ENCODE measurements around the gene IGF2BP3. TPM values are rescaled to one million over a fixed set of nuclear protein-coding genes. Genes with fewer than 3 reads are reported as not detected.

The IGF2BP3 gene
- total RNA-seq, 1 experiment from 2014 or later, result 75.3 TPM

- intact Hi-C loops (cut with micrococcal nuclease; ENCODE audit: unreplicated experiment), result no loop called here
- TF ChIP-seq EZH2 (IDR thresholded peaks at IDR 0.05; ENCODE audit: borderline replicate concordance, low read depth, low read length, poor library complexity, severe bottlenecking) (no peak), CTCF (conservative IDR thresholded peaks at IDR 0.05; ENCODE audit: low read depth, low read length) (no peak)
- peak; percentile 48 for DNase-seq (ENCODE audit: low spot score)
- Histone ChIP-seq H3K36me3 (ENCODE audit: insufficient read depth, low read length, poor library complexity, severe bottlenecking) (peaks cover 41% of the 10 kb centered on the region), H3K27me3 (replicated peaks; ENCODE audit: insufficient read depth, low read depth, low read length, poor library complexity) (no peaks in the 10 kb centered on the region), H3K4me1 (ENCODE audit: insufficient read depth, low read length, poor library complexity, severe bottlenecking) (peaks cover 46% of the 10 kb centered on the region), H3K27ac (ENCODE audit: low read depth, low read length, poor library complexity, severe bottlenecking) (peak overlapping the region; percentile 10), H3K9me3 (ENCODE audit: low read depth, low read length, poor library complexity, severe bottlenecking) (peaks cover 10% of the 10 kb centered on the region), H3K4me3 (ENCODE audit: low read depth, low read length, poor library complexity, severe bottlenecking) (no peak overlapping the region)
- BruUV-seq (replicated peaks), result no TSS peak
- CTCF ChIA-PET, result no interaction called here
- POLR2A ChIA-PET (ENCODE audit: low non-redundant PET), result no interaction called here
Measured at GRCh38 chr7:23332910-23333612, 137.2 kb downstream of the IGF2BP3 start.

GRCh38 chr7:23332193-23332592 is 138.1 kb downstream of the IGF2BP3 start:
- intact Hi-C loops (cut with micrococcal nuclease; ENCODE audit: unreplicated experiment), result no loop called here
- Histone ChIP-seq H3K9me3 (ENCODE audit: low read depth, low read length, poor library complexity, severe bottlenecking) (peaks cover 3% of the 10 kb centered on the region), H3K4me3 (ENCODE audit: low read depth, low read length, poor library complexity, severe bottlenecking) (no peak overlapping the region), H3K27me3 (replicated peaks; ENCODE audit: insufficient read depth, low read depth, low read length, poor library complexity) (no peaks in the 10 kb centered on the region), H3K27ac (ENCODE audit: low read depth, low read length, poor library complexity, severe bottlenecking) (peak overlapping the region; percentile 24), H3K36me3 (ENCODE audit: insufficient read depth, low read length, poor library complexity, severe bottlenecking) (peaks cover 38% of the 10 kb centered on the region), H3K4me1 (ENCODE audit: insufficient read depth, low read length, poor library complexity, severe bottlenecking) (peaks cover 46% of the 10 kb centered on the region)
- ChIA-PET POLR2A (ENCODE audit: low non-redundant PET) (no interaction called here), CTCF (no interaction called here)
- no peak for TF ChIP-seq EZH2 (IDR thresholded peaks at IDR 0.05; ENCODE audit: borderline replicate concordance, low read depth, low read length, poor library complexity, severe bottlenecking)
- TF ChIP-seq CTCF (conservative IDR thresholded peaks at IDR 0.05; ENCODE audit: low read depth, low read length), result no peak
- no TSS peak for BruUV-seq (replicated peaks)
- no peak for DNase-seq (ENCODE audit: low spot score)

- CTCF ChIA-PET, result no interaction called here
- Histone ChIP-seq H3K9me3 (ENCODE audit: low read depth, low read length, poor library complexity, severe bottlenecking) (no peaks in the 10 kb centered on the region), H3K27ac (ENCODE audit: low read depth, low read length, poor library complexity, severe bottlenecking) (no peak overlapping the region), H3K4me1 (ENCODE audit: insufficient read depth, low read length, poor library complexity, severe bottlenecking) (peaks cover 39% of the 10 kb centered on the region), H3K27me3 (replicated peaks; ENCODE audit: insufficient read depth, low read depth, low read length, poor library complexity) (no peaks in the 10 kb centered on the region), H3K36me3 (ENCODE audit: insufficient read depth, low read length, poor library complexity, severe bottlenecking) (peaks cover 29% of the 10 kb centered on the region), H3K4me3 (ENCODE audit: low read depth, low read length, poor library complexity, severe bottlenecking) (no peak overlapping the region)
- intact Hi-C loops (cut with micrococcal nuclease; ENCODE audit: unreplicated experiment), result no loop called here
- TF ChIP-seq CTCF (conservative IDR thresholded peaks at IDR 0.05; ENCODE audit: low read depth, low read length), result no peak
- TF ChIP-seq EZH2 (IDR thresholded peaks at IDR 0.05; ENCODE audit: borderline replicate concordance, low read depth, low read length, poor library complexity, severe bottlenecking), result no peak
- POLR2A ChIA-PET (ENCODE audit: low non-redundant PET), result no interaction called here
- DNase-seq (ENCODE audit: low spot score), result no peak
- no TSS peak for BruUV-seq (replicated peaks)
Measured at GRCh38 chr7:23331132-23331531, 139.2 kb downstream of the IGF2BP3 start.
